Activated CD8-positive, alpha-beta memory T cell treated with anti-CD3 and anti-CD28 coated beads for 4 hours (primary cell): ENCODE measurements around the gene DISC1.

Source experiments
- DNase-seq, 2 donors: peaks; one replicate each; pipeline ENCODE4 v3.0.0-alpha.2; 2020; ENCODE audit warnings: low read depth in 2 of 2

Gene DISC1

GRCh38 chr1:232038706-232039677 lies 412.4 kb downstream of the DISC1 start:
- DNase-seq = no peak

- DNase-seq = no peak
These were observed 413.7 kb downstream of the DISC1 start for GRCh38 chr1:232040260-232040659.

GRCh38 chr1:232044728-232045127 lies 418.1 kb downstream of the DISC1 start:
- DNase-seq = no peak

GRCh38 chr1:232045139-232045994 lies 418.8 kb downstream of the DISC1 start:
- no peak for DNase-seq

- DNase-seq = no peak
These were observed 420.1 kb downstream of the DISC1 start for GRCh38 chr1:232046451-232047306.

- no peak for DNase-seq
These were observed 420.9 kb downstream of the DISC1 start for GRCh38 chr1:232047473-232047872.

GRCh38 chr1:232048481-232048880 lies 421.9 kb downstream of the DISC1 start:
- no peak for DNase-seq

- DNase-seq = no peak
These were observed 422.7 kb downstream of the DISC1 start for GRCh38 chr1:232049335-232049734.

- no peak for DNase-seq
These were observed 430.8 kb downstream of the DISC1 start for GRCh38 chr1:232057217-232057895.

GRCh38 chr1:232057896-232058274 lies 431.3 kb downstream of the DISC1 start:
- no peak for DNase-seq

GRCh38 chr1:232059726-232060374 lies 433.3 kb downstream of the DISC1 start:
- no peak for DNase-seq

GRCh38 chr1:232062967-232063366 lies 436.4 kb downstream of the DISC1 start:
- no peak for DNase-seq

GRCh38 chr1:232066521-232066920 lies 439.9 kb downstream of the DISC1 start:
- DNase-seq = no peak

GRCh38 chr1:232074265-232074664 lies 447.7 kb downstream of the DISC1 start:
- DNase-seq = no peak

GRCh38 chr1:232077809-232078208 lies 451.2 kb downstream of the DISC1 start:
- no peak for DNase-seq

- no peak for DNase-seq
These were observed 458.1 kb downstream of the DISC1 start for GRCh38 chr1:232084584-232085223.

GRCh38 chr1:232090816-232091215 lies 464.2 kb downstream of the DISC1 start:
- no peak for DNase-seq
